ENCODE data around the gene NRAP.

The NRAP gene, protein sequence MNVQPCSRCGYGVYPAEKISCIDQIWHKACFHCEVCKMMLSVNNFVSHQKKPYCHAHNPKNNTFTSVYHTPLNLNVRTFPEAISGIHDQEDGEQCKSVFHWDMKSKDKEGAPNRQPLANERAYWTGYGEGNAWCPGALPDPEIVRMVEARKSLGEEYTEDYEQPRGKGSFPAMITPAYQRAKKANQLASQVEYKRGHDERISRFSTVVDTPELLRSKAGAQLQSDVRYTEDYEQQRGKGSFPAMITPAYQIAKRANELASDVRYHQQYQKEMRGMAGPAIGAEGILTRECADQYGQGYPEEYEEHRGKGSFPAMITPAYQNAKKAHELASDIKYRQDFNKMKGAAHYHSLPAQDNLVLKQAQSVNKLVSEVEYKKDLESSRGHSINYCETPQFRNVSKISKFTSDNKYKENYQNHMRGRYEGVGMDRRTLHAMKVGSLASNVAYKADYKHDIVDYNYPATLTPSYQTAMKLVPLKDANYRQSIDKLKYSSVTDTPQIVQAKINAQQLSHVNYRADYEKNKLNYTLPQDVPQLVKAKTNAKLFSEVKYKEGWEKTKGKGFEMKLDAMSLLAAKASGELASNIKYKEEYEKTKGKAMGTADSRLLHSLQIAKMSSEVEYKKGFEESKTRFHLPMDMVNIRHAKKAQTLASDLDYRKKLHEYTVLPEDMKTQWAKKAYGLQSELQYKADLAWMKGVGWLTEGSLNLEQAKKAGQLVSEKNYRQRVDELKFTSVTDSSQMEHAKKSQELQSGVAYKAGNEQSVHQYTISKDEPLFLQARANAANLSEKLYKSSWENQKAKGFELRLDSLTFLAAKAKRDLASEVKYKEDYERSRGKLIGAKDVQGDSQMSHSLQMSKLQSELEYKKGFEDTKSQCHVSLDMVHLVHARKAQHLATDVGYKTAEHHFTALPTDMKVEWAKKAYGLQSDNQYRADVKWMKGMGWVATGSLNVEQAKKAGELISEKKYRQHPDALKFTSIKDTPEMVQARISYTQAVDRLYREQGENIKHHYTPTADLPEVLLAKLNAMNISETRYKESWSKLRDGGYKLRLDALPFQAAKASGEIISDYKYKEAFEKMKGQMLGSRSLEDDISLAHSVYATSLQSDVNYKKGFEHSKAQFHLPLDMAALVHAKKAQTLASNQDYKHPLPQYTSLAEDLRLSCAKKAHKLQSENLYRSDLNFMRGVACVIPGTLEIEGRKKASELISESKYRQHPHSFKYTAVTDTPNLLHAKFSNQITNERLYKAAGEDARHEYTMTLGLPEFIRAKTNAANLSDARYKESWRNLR (N-terminal part only)

GRCh38 chr10:113663908-113664307 lies at the start of gene NRAP:
Gene NRAP, minus strand, starts transcription at chr10:113664041. Its CDS starts 159 bp downstream, at chr10:113663882.
- no peak for DNase-seq

DNA sequence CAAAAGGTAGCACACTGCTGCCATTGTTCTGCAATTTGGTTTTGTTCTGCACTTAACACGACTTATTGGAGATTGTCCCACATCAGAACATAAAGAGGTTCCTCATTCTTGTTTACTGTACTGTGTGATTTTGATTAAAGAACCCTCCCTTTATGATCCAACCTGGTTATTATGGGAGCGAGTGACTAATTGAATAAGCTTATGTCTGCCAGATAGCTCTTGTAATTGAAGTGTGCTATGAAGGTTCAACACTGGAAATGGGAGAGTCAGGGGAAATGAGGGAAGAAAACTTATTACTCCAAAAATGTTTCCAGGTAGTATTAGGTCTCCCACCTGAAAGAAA lies 49.8 kb upstream of the NRAP start:
- DNase-seq = no peak

- DNase-seq = no peak
Measured at GRCh38 chr10:113712755-113713639, 49.2 kb upstream of the NRAP start.

DNA sequence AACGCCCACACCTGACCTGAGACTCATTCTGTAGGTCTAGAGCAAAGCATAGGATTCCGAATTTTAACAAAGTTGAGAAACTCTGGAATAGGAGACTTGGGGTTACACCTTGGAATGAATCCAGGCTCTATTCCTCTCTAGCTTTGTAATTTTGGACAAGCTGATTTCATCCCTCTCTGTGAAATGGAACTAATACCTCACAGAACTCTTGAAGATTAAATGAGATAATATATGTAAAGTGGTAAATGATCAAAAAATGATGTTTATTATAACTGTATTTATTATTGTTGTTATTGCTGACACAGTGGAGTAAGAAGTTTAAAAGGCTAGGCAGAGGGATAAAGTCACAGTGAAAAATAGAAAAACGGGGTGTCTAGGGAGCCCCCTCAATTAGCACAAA lies 48.2 kb upstream of the NRAP start:
- no peak for DNase-seq

DNA sequence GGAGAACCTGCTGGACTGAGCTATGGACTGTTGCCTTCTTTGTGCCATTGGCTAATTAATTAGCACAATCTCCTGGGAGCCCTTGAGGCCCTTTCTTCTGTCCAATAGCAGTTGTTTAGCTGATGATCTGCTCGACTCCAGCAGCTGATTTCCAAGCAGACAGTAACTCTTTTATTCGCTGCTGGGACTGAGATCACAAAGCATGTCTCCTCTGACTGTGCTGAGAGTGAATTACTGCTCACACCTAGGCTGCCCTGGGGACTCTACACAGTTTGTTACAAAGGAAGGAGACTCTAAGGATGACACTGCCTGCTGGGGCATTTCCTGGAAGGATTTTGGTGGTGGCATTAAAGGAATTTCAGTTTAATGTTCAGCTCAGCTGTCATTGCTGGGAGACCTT lies 47.3 kb upstream of the NRAP start:
- DNase-seq = no peak

DNA sequence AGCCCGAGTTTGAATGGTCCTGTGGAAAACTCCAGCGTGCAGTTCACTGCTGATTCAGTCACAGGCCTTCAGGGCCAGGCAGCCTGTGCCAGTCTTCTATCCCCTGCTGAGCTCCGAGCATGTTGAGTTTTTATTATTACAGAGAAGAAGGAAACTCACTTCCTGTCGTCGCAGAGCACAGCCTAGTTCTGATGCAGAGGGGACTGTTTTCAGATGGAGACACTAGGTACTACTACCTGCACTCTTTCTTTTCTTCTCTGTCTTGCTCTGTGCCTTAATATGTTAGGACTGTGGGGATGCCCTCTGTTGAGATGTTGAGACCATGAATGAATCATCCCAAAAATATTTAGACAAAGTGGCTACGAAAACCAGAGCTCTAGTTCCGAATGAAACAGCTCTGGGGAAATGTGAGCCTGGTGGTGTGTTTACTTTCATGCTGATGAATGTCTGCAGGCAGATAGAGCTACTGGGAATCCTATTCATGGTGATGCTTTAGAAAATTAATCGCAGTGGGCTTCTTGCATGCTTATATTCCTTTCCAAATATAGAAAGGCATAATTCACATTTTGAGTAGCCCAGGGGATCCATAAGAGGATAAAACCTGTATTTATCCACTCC lies 45.5 kb upstream of the NRAP start:
- DNase-seq = peak; percentile 41

GRCh38 chr10:113708640-113709039 lies 44.8 kb upstream of the NRAP start:
- DNase-seq = no peak

- no peak for DNase-seq
Measured at GRCh38 chr10:113706623-113707022, 42.8 kb upstream of the NRAP start.

- DNase-seq = no peak
Measured at GRCh38 chr10:113705344-113705652, 41.5 kb upstream of the NRAP start.

- no peak for DNase-seq
Measured at GRCh38 chr10:113704637-113705343, 40.9 kb upstream of the NRAP start.

DNA sequence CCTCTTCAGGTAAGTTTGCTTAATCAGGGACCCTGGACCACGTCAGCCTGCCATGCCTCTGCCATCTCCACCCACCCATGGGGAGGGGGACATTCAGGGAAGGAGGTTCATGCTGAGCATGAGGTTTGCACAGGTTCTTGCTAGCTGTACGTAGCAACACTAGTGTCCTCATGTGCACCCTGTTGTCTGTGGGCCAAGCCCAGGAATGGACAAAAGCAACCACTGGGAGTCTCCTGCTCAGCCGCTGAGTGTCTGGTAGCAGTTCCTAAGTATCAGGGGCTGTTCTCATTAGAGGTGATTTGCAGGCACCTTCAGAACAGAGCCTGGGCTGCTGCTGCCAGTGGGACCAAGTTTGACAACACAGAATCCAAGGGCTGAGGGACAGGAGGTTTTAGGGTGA lies 33.8 kb upstream of the NRAP start:
- DNase-seq = no peak

- no peak for DNase-seq
Measured at GRCh38 chr10:113695691-113696090, 31.9 kb upstream of the NRAP start.

- DNase-seq = no peak
Measured at GRCh38 chr10:113693348-113693747, 29.5 kb upstream of the NRAP start.

DNA sequence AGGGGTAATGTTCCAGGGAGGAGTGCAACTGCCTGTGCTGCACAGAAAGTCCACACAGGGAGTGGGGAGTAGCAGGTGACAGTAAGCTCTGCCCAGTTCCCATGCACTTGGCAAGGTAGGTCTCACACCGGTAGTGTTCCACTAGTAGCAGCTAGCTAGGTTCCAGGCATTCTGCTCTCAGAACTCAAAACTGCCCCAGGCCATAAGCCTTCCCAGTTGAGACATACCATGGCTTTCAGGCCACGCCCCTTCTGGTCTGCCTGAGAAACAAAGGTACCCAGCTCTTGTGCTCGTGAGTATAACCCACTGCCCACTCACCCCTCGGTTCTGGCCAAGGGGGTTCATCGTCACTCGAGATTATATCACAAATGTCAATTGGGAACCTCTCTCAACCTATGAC lies 28.4 kb upstream of the NRAP start:
- no peak for DNase-seq

DNA sequence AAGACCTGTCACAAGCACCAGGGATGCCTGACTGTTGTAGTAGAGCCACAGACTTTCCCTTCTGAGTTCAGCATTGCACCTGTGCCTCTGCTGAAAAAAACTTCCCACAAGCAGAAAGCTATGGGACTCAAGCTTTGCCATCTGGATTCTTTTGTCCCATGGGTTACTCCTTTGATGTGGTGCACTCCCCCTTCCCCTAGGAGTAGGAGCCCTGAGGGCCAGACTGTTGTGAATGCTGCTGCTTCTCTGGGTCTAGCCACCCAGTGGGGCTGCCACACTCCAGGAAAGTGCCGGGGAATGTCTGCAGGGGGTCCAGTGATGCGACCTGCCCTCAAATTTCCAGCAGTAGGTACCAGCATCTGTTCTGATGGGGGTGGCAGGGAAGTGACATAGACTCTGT lies 27.5 kb upstream of the NRAP start:
- DNase-seq = no peak

DNA sequence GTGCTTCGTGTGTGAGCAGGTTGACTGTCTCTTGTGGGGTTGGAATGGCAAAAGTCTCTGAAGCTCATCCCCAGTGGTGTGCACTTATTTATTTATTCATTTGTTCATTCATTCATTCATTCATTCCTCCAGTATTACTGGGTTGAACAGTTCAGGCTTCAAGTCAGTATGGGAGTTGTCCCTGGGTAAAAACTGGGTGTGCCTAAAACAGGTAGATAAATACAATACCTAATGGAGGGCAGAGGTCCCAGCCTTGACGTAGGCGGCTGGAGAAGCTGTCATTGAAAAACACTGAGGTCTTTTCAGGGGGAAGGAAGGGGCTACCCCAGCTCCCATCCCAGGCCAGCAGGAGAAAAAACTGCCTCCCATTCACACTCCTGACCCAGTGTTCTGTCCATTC lies 26.9 kb upstream of the NRAP start:
- DNase-seq = no peak

DNA sequence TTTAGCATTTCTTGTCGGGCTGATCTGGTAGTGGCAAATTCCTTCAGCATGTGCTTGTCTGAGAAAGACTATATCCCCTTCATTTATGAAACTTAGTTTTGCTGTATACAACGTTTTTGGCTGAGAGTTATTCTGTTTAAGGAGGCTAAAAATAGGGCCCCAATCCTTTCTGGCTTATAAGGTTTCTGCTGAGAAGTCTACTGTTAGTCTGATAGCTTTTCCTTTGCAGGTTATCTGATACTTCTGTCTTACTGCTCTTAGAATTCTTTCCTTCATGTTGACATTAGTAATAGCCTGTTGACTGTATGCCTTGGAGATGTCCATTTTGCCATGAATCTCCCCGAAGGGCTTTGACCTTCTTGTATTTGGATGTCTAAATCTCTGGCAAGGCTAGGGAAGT lies 25.7 kb upstream of the NRAP start:
- DNase-seq = no peak

DNA sequence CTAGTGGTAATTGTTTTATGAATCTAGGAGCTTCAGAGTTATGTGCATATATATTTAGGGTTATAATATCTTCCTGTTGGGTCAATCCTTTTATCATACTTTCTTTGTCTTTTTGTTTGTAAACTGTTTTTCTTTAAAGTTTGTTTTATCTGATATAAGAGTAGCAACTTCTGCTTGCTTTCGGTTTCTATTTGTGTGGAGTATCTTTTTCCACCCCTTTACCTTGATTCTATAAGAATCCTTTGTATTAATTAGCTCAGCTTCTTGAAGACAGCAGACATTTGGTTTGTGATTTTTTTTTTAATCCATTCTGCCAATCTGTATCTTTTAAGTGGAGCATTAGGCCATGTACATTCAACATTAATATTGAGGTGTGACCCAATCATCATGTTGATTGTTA lies 25.2 kb upstream of the NRAP start:
- no peak for DNase-seq

DNA sequence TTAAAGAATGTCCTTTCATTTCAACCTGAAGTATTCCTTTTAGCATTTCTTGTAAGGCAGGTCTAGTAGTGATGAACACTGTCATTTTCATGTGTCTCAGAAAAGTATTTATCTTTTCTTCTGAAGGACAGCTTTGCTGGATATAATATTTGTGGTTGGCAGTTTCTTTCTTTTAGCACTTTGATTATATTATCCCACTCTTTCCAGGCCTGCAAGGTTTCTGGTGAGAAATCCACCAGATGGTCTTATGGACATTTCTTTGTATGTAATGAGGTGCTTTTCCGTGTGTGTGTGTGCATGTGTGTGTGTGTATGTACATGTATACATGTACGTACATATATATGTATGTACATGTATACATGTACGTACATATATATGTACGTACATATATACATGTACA lies 23.2 kb upstream of the NRAP start:
- no peak for DNase-seq

GRCh38 chr10:113686028-113686427 lies 22.2 kb upstream of the NRAP start:
- DNase-seq = no peak

DNA sequence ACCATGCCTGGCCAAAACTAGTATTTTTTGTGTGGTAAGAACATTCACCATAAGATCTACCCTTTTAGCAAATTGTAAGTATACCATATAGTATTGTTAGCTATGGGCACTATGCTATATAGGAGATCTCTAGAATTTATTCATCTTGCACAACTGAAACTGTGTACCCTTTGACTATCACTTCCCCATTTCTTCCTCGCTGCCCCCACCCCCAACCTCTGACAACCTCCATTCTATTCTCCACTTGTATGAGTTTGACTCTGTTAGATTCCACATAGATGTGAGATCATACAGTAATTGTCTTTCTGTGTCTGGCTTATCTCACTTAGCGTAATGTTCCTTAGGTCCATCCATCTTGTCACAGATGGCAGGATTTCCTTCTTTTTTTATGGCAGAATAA lies 19.5 kb upstream of the NRAP start:
- DNase-seq = no peak
